Gastrocnemius medialis (tissue), 4 donors: ENCODE measurements around the gene GPR173.

Experiments
- CTCF ChIP-seq, 5 experiments: fragments of 450-650 bp in 3 of 5; fragments of 200-600 bp in 2 of 5; sonication (generic) in 2 of 5; IDR thresholded peaks in 4 of 5; conservative IDR thresholded peaks in 1 of 5; 1 replicate in 4 of 5; 2 replicates in 1 of 5; pipeline ENCODE4 v1.5.1; 2016 to 2019; ENCODE audit warnings: antibody characterized with exemption in 5 of 5, mild to moderate bottlenecking in 3 of 5, moderate library complexity in 3 of 5
- POLR2A ChIP-seq, 2 donors: fragments of 450-650 bp; IDR thresholded peaks; one replicate each; pipeline ENCODE4 v1.6.1; 2017; ENCODE audit warnings: antibody characterized with exemption in 2 of 2, mild to moderate bottlenecking in 2 of 2, moderate library complexity in 2 of 2

- TF ChIP-seq POLR2A (IDR thresholded peaks at IDR 0.05) (no peak), CTCF (IDR thresholded peaks at IDR 0.05 in 4 of 5, conservative IDR thresholded peaks at IDR 0.05 in 1 of 5) (no peak)
Observed at GRCh38 chrX:53050841-53051240, 2.3 kb downstream of the GPR173 start.
